ENCODE results near the gene NTMT2.

Gene NTMT2

DNA sequence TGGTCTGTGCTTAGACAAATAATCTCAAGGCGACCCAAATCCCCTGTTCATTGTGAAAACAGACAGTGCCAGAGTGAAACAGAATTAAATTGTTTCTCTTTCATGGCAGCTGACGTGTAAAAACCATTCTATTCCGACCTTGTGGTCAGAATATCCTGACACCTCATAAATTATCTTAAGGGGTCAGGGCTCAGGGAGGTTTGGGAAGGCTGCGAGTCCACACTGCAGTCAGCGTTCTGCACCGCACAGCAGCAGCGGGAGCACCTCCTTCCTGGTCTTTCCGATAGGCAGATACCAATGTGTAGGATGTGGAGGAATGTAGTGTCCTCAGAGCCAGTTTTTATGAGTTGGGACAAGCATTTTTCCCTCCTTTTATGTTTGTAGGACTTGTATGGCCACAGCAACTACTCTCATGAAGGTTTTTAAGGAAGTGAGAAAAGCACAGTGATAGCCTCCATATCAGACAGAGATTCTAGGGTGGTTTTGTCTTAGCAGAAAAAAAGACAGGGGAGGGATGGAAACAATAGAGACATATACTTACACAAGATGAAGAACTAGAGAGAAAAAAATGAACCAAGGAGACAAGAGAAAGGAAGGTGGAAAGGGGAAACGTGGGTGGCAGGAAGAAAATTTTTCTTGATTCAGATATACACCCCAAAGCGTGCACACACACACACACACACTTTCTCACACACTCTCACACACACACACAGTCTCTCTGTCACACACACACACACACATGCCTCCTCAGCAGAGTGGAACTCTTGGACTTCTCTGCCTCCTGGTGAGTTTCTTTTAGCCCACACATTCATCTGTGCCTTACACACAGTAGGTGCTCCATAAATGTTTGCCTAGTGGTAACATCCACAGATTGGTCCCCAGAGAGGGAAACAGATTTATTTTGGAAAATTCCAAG is 68.6 kb downstream of the NTMT2 start:
- DNase-seq, result no peak

DNA sequence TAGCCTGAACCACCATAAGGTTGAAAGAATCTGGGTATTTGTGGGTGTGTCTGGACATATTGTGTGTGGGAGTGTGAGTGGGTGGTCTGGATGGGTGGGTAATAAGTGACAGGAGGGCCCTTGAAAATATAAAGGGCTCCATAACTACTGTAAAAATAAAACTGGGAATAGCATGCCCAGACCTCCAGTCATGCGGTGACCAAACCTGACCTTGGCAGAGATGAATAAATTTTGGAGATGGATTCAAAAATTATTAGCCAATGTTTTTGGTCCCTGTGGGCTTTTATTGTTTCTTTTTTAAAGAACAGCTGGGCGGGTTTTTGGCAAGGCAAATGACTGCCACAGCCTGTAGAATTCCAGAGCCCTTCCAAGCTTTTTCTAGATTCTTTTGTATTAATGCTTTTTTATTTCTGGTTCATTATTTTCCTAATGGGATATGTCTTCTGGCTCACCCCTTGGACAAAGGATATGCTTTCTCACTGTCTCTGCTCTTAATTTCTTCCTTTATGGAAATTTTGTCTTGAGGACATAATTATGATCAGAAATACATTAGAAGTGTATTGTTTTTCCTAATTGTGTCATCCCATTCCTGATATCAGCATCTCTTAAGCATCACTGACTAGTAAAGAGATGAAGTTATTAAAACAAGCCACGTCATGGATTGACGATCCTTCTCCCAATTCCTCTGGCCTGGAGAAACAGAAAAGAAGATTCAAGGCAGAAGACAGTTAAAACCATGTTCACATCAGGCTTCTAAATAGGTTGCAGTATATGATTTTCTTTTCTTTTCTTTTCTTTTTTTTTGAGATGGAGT is 69.5 kb downstream of the NTMT2 start:
- no peak for DNase-seq

DNA sequence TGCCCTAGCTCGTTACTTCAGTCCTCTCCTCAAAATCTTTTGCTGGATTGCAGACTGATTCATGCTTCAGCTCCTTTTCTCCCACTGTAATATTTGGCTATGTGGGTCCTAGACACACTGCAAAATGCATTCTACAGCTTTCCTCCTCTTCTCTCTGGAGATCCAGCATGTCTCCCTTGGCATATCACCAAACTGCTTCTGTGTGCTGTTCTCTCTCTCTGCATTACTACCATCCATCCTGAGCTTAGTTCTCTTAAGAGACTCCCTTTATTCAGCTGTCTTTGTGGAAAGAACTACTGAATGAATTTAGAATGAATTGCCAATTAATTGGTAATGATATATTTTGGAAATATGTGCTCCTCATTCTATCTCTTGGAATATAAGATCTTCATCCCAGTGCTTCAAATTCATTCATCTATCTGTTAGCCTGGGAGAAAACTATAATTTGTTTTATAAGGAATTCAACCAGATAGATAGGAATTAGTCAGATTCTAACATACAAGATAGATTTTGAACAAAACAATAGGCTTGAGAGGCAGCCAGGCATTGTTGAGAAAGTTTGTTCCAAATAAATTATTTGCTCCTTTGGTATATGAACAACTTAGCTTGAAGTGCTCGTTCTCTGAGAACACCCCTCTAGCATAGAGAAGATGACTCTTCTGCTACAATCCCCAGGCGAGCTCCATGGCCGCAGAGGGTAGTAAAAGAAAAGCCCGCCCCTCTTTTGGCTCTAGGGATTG is 71.9 kb downstream of the NTMT2 start:
- no peak for DNase-seq

DNA sequence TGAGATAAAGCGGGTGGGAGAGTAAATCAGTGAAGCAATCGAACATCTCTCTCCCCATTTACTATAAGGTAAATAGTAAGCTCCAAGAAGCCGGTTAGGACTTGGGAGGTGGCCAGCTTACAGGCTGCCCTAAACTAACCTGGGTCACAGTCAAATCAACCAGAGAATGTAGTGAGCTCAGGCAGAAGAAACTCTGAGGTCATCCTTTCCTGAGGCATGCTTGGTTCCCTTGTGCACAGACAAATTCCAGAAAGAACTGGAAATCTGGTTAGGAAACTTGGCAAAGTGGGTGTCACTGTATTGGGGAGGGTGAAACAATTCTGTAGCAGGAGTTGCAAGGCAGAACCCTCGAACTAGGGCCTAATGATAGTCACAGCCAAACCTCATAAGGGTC is 72.5 kb downstream of the NTMT2 start:
- no peak for DNase-seq

All from activated gamma-delta T cell treated with Interleukin-2 at 50 U/mL for 16 hours (primary cell).